ELR (cell line): Measurements from ENCODE around the gene OS9.
A peak's percentile ranks its signal among the peaks of the same experiment; 100 is the strongest.

ENCODE experiments used
- DNase-seq: peaks from one replicate; pipeline ENCODE4 v3.0.0-alpha.2; 2015; ENCODE audit warnings: low read depth

OS9 gene

GRCh38 chr12:57722716-57723629 lies 29.0 kb downstream of the OS9 start:
- DNase-seq, result no peak

GRCh38 chr12:57723630-57723962 lies 29.7 kb downstream of the OS9 start:
- DNase-seq, result no peak

GRCh38 chr12:57724003-57724935 lies 30.3 kb downstream of the OS9 start:
- DNase-seq, result no peak

- DNase-seq, result no peak
Observed at GRCh38 chr12:57724936-57725740, 31.2 kb downstream of the OS9 start.

GRCh38 chr12:57725851-57726150 lies 31.9 kb downstream of the OS9 start:
- DNase-seq, result no peak

GRCh38 chr12:57726151-57726883 lies 32.4 kb downstream of the OS9 start:
- peak; percentile 92 for DNase-seq

GRCh38 chr12:57726884-57727757 lies 33.2 kb downstream of the OS9 start:
- no peak for DNase-seq

GRCh38 chr12:57727758-57728395 lies 33.9 kb downstream of the OS9 start:
- no peak for DNase-seq

GRCh38 chr12:57729321-57729844 lies 35.5 kb downstream of the OS9 start:
- no peak for DNase-seq

GRCh38 chr12:57730336-57731067 lies 36.6 kb downstream of the OS9 start:
- DNase-seq, result no peak

- DNase-seq, result no peak
Observed at GRCh38 chr12:57731411-57732080, 37.6 kb downstream of the OS9 start.

- no peak for DNase-seq
Observed at GRCh38 chr12:57732270-57732669, 38.3 kb downstream of the OS9 start.

GRCh38 chr12:57732726-57733593 lies 39.0 kb downstream of the OS9 start:
- DNase-seq, result peak; percentile 38

GRCh38 chr12:57733928-57734327 lies 40.0 kb downstream of the OS9 start:
- DNase-seq, result no peak

GRCh38 chr12:57734591-57734990 lies 40.7 kb downstream of the OS9 start:
- peak; percentile 44 for DNase-seq

GRCh38 chr12:57735198-57735855 lies 41.4 kb downstream of the OS9 start:
- peak; percentile 31 for DNase-seq
